Stimulated activated naive CD8-positive, alpha-beta T cell treated with anti-CD3 and anti-CD28 coated beads, Interleukin-15, Interleukin-2, amounts not matched to agents 100 ng/mL and 50 ng/mL, for 24 hours (primary cell): ENCODE measurements around the gene RNF227.
A peak's percentile ranks its signal among the peaks of the same experiment; 100 is the strongest.

Experiments used
- H3K27ac Mint-ChIP-seq: one replicate; pipeline ENCODE4 v1.8.0; 2021; ENCODE audit warnings: mild to moderate bottlenecking, mixed read lengths
- H3K27me3 Mint-ChIP-seq: one replicate; pipeline ENCODE4 v1.8.0; 2021; ENCODE audit warnings: mixed read lengths
- H3K36me3 Mint-ChIP-seq: one replicate; pipeline ENCODE4 v1.8.0; 2021; ENCODE audit warnings: low read depth, mixed read lengths
- H3K4me1 Mint-ChIP-seq: one replicate; pipeline ENCODE4 v1.8.0; 2021; ENCODE audit warnings: low read depth, mixed read lengths
- H3K4me3 Mint-ChIP-seq: one replicate; pipeline ENCODE4 v1.8.0; 2021; ENCODE audit warnings: mild to moderate bottlenecking, mixed read lengths
- H3K9me3 Mint-ChIP-seq: one replicate; pipeline ENCODE4 v1.8.0; 2021; ENCODE audit warnings: mixed read lengths

The RNF227 gene

DNA sequence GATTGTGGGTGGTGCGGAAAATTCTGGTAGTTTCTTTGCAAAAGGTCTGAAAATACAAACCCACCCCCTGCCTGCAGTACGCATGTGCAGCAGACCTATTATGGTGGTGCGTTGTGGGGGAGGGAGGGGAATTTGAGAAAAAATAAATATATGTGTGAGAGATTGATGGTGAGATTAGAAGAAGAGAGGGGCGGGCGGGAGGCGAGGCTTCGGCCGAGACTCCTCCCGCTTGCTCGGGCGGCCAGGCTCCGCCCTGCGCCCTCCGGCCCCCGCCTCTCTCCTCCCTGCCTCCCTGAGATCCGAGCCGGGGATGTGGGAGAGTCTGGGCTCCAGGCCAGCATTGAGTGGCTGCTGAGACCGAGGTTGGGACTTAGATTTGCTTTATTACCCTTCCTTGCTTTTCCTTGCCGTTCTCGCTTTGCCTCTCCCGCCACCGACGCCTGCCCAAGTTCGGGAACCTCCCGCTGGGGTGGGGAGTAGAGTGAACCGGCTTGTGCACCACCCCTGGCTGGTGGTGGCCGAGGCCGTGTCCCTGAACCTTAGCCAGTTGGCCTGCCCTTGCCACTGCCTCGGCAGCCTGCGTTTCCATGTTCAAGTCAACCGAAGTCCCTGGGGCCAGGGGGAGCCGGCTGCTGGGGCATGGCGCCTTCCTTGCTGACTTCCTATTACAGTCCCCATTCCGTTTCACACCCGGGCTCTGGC is 28.5 kb downstream of the RNF227 start:
- Mint-ChIP-seq H3K27ac (no peak overlapping the region), H3K4me3 (no peak overlapping the region), H3K36me3 (peaks cover 28% of the 10 kb centered on the region), H3K9me3 (no peaks in the 10 kb centered on the region), H3K4me1 (peaks cover 4% of the 10 kb centered on the region), H3K27me3 (no peaks in the 10 kb centered on the region)

DNA sequence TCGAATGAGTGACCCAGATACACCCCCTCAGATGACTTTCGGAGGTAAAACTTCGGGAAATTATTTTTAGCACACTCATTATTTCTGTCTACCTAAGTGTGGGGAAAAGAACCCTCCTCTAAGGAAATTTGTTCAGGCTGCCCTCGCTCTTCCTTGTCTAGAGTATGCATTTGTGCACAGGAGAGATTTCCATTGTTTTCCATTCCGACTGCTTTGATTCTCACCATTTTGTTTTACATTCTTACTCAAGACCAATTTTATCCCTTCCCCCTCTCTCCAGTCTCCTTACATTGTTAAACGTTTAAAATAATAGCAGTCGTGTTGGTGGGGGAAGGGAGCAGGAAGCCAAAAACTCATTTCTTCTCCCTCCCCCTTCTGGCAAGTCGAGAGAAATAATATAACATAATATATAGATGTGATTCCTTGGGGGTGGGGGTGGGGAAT is 29.0 kb downstream of the RNF227 start:
- Mint-ChIP-seq H3K4me3 (no peak overlapping the region), H3K4me1 (peaks cover 4% of the 10 kb centered on the region), H3K27ac (no peak overlapping the region), H3K27me3 (no peaks in the 10 kb centered on the region), H3K36me3 (peaks cover 26% of the 10 kb centered on the region), H3K9me3 (no peaks in the 10 kb centered on the region)

DNA sequence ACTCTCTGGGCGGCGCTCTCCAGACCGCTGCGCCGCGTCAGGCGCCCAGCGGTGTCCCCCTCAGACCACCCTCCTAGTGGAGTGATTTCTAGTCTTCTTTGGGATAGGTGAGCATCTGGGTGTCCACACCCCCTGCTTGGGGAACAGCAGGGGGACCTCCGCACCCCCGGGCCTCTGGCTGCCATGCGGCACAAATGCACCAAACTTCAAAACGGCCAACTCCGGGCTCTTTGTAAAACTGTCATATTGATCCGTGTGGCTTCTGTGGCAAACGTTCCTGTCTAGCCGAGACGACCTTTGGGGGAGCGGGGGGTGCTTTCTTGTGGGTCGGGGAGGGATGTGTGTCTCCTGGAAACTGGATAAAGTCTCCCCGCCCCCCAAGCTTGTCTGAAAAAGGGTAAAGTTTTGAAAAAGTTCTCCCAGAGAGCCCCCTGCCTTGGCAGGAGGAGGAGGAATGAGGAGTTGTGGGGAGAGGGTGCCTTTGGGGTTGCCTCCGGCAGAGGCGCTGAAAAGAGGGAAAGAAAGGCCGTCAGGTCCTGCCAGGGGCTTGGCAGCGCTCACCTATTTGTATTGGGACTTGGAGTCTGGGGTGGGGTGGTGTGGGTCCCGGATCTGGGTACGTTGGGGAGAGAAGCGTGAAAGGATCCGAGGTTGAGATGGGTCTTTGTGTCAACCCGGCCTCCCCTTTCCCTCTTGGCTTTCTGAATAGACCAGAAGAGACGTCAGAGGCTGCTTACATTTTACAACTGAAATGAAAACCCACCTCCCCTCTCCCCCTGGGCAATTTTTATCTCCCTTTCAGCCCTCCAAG is 29.7 kb downstream of the RNF227 start:
- Mint-ChIP-seq H3K9me3 (no peaks in the 10 kb centered on the region), H3K27me3 (no peaks in the 10 kb centered on the region), H3K4me3 (no peak overlapping the region), H3K36me3 (peaks cover 20% of the 10 kb centered on the region), H3K4me1 (peaks cover 4% of the 10 kb centered on the region), H3K27ac (no peak overlapping the region)

DNA sequence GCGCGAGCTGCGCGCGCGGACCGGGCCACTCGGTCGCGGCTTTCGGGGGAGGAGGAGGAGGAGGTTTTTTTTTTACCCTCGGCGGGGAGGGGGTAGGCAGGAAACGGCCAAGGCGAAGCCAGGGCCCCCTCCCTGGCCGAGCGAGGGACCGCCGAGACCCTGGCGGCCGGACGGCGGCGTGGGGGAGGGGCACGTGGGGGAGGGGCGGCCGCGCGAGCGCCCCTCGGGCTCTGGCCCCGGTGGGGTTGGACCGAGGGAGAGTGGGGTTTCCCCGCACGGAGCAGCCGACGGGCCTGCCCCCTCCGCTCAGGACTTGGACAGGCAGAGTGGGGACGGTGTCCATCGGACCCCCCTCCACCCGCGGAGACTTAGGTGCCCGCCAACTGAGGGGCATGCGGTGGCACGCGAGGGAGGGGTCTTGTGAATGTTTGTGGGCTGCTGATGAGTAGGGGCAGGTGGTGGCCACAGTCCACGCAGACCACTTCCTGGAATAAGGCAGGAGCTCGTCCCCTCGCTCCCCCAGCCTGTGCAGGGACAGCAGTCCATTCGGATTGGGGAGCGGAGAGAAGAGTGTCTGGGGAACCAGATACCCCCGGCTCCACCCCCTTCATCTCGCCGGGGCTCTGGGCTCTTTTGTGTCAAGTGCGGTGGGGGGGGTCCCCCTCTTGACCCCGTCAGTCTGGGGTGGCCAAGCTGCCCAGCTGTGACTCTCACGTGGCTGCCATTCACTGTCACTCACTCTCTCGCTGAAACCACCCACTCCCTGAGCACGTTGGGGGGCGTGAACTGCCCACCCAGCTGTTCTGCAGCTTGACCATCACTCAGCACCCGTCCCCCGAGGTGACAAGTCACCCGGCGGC is 30.5 kb downstream of the RNF227 start:
- Mint-ChIP-seq H3K27ac (no peak overlapping the region), H3K36me3 (peaks cover 11% of the 10 kb centered on the region), H3K4me3 (no peak overlapping the region), H3K27me3 (no peaks in the 10 kb centered on the region), H3K4me1 (peaks cover 3% of the 10 kb centered on the region), H3K9me3 (no peaks in the 10 kb centered on the region)

DNA sequence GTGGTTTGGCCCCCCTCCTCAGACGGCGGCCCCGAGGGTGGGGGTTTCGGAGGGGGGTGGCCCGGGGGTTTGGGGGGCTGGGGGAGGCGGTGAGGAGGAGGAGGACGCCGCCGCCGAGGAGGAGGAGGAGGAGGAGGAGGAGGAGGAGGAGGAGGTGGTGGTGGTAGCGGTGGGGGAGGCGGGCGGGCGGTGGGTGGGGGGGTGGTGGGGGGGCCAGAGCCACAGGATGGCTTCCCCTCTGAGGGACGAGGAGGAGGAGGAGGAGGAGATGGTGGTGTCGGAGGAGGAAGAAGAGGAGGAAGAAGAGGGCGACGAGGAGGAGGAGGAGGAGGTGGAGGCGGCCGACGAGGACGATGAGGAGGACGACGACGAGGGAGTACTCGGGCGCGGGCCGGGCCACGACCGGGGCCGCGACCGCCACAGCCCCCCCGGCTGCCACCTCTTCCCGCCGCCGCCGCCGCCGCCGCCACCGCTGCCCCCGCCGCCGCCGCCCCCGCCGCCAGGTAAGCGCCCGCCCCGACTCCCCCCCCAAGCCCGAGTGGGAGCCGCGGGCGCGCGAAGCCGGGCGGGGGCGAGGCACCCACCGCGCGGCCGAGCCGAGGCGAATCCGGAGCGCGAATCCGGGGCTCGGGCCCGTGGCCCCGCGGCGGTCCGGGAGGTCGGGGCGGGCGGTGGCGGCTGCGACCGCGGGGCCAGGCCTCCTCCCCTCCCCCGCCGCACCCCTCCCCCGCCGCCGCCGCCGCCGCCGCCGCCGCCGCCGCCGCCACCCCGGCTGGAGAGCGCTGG is 31.3 kb downstream of the RNF227 start:
- peak overlapping the region; percentile 83 for H3K27ac Mint-ChIP-seq
- no peaks in the 10 kb centered on the region for H3K9me3 Mint-ChIP-seq
- no peaks in the 10 kb centered on the region for H3K4me1 Mint-ChIP-seq
- H3K36me3 Mint-ChIP-seq, result peaks cover 5% of the 10 kb centered on the region
- H3K4me3 Mint-ChIP-seq, result peak overlapping the region; percentile 69
- no peaks in the 10 kb centered on the region for H3K27me3 Mint-ChIP-seq

DNA sequence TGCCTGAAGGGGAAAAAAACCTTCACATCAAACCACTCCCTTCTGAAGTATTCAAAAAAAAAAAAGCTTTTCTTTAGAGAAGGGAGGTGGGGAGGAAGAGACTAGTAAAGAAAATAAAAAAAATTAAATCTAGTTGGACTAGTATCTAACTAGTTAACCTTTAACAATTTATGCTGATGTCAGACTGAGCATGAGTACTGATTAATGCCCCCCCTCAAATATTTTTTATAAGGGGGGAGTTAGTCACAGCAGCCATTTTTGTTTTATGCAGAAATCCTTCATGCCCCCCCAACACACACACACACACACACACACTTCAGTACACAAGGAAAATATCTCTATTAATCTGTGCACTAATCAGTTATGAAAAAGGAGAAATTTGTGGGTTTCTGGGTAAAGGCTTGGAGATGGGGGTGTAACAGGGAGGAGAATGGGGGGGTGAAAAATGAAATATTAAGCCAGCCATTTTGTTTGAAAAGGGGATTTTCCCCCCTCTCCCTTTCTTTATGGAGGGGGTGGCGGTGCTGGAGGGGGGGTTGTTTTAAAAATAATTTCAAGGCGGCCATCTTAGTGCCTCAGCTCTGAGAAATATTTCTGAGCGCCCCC is 32.2 kb downstream of the RNF227 start:
- Mint-ChIP-seq H3K27me3 (no peaks in the 10 kb centered on the region), H3K27ac (peak overlapping the region; percentile 80), H3K4me3 (peak overlapping the region; percentile 74), H3K36me3 (no peaks in the 10 kb centered on the region), H3K4me1 (no peaks in the 10 kb centered on the region), H3K9me3 (no peaks in the 10 kb centered on the region)

DNA sequence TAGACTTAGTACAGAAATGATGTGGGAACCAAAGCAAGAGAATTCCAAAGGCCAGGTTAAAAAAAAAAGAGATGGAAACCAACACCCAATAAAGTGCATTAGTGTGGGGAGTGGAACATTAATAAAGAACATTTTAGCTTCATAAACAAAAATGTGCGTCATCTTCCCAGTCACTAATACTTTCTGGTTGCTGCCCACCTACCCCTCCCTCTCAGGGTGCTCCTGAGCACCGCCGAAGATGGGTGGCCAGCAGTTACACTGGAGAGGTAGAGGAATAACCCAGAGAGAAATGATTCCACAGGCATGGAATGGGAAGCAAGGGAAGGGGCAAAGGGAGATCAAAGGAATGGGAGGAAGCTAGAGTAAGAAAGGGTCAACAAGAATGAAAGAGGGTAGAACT is 33.5 kb downstream of the RNF227 start:
- Mint-ChIP-seq H3K36me3 (no peaks in the 10 kb centered on the region), H3K9me3 (no peaks in the 10 kb centered on the region), H3K27ac (no peak overlapping the region), H3K4me3 (no peak overlapping the region), H3K4me1 (no peaks in the 10 kb centered on the region), H3K27me3 (no peaks in the 10 kb centered on the region)

DNA sequence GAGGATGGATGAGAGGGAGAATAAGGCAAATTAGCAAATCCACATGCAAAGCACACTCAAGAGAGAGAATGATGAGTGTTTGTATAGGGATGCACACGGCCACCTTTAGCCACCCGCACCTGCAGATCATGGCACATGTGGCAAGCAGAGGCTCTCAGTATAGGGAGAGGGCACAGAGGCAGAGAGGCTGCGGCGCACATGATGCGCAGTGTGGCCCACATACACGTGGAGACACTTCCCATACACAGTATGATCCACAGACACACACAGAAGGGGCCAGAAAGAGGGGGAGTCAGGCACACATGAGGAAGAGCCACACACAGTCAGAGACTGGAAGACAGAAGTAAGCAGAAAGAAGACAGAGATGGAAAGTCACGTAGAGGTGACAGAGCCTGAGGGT is 34.0 kb downstream of the RNF227 start:
- no peaks in the 10 kb centered on the region for H3K36me3 Mint-ChIP-seq
- no peak overlapping the region for H3K4me3 Mint-ChIP-seq
- H3K9me3 Mint-ChIP-seq, result no peaks in the 10 kb centered on the region
- no peak overlapping the region for H3K27ac Mint-ChIP-seq
- H3K4me1 Mint-ChIP-seq, result no peaks in the 10 kb centered on the region
- H3K27me3 Mint-ChIP-seq, result no peaks in the 10 kb centered on the region

DNA sequence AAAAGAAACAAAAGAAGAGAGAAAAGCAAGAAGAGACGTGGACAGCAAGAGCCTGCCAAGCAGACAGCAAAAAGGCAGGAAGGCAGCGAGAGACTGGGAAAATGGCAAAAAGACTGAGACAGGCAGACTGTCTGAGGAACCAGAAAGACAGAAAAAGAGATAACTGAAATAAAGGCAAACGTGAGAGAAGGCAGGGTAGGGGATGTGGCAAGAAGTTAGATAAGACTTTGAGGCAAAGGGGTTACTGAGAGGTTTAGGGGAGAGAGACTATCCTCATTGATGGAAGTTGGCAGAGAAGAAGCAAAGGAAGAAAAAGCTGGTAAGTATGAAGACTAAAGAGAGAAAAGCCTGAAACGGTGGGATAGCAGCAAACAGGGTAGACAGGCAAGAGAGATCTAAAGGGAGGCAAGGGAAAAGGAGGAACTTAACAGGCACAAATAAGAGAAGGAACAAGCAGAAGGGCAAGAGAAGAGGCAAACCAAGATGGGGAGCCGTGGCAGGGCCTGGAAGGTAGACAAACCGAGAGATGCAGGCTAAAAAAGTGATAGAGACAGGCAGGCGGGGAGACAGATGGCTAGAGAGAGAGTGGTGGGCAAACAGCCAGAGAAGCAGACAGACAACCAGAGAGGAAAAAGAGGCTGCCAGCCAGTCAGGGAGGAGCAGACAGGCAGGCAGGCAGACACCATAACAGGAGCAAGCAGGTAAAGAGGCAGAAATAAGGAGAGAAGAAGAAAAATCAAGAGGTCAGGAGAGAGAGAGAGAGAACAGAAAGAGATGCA is 34.6 kb downstream of the RNF227 start:
- Mint-ChIP-seq H3K36me3 (peaks cover under 1% of the 10 kb centered on the region), H3K27me3 (no peaks in the 10 kb centered on the region), H3K9me3 (no peaks in the 10 kb centered on the region), H3K4me3 (no peak overlapping the region), H3K4me1 (peaks cover under 1% of the 10 kb centered on the region), H3K27ac (no peak overlapping the region)

DNA sequence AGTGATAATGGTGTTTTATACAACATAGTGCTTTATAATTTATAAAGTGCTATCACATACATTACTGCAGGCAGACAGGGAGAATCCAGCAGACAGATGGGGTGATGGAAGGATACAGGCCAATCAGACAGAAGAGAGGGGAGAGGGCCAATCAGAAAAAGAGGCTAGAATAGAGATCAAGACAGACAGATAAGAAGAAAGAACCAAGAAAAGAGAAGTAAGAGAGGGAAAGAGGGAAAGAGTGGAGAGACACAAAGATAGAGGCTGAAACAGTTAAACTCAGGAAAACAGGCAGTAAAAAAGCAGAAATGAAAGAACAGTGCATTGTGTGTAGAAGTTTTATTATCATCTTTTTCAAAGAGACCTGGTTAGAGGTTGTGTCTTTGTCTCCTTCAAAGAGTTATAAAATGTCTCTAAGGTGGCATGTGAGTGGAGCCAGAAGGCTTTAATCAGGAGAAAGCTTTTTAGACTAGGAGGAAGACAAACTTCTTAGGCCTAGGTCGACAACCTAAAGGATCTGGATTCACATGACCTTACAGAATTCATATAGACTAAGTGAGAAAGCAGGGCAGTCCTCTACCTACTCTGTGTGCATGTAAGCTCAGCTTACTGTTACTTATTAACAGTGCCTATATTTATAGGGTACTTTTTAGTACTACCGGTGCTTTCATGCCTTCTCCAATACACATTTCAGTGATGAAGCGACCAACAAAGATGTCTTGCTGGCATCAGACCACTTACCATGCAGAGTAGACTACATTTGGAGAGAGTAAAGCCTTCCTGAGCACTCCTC is 35.8 kb downstream of the RNF227 start:
- Mint-ChIP-seq H3K27ac (no peak overlapping the region), H3K4me3 (no peak overlapping the region), H3K27me3 (no peaks in the 10 kb centered on the region), H3K9me3 (no peaks in the 10 kb centered on the region), H3K36me3 (peaks cover 11% of the 10 kb centered on the region), H3K4me1 (peaks cover 4% of the 10 kb centered on the region)

DNA sequence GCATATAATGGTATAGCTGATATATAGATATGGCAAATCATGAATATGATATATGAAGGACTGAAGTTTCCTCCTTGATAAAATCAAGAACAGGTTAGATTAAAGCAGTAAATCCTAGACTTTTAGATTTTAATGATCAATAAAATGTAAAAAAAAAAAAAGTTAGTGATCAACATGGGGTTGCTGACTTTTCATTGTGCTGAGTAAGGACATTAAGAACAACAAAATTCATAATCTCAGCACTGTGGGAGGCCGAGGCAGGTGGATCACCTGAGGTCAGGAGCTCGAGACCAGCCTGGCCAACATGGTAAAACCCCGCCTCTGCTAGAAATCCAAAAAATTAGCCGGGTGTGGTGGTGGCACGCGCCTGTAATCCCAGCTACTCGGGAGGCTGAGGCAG is 37.9 kb downstream of the RNF227 start:
- no peak overlapping the region for H3K4me3 Mint-ChIP-seq
- no peaks in the 10 kb centered on the region for H3K27me3 Mint-ChIP-seq
- H3K9me3 Mint-ChIP-seq, result no peaks in the 10 kb centered on the region
- no peak overlapping the region for H3K27ac Mint-ChIP-seq
- H3K4me1 Mint-ChIP-seq, result peaks cover 4% of the 10 kb centered on the region
- H3K36me3 Mint-ChIP-seq, result peaks cover 17% of the 10 kb centered on the region

DNA sequence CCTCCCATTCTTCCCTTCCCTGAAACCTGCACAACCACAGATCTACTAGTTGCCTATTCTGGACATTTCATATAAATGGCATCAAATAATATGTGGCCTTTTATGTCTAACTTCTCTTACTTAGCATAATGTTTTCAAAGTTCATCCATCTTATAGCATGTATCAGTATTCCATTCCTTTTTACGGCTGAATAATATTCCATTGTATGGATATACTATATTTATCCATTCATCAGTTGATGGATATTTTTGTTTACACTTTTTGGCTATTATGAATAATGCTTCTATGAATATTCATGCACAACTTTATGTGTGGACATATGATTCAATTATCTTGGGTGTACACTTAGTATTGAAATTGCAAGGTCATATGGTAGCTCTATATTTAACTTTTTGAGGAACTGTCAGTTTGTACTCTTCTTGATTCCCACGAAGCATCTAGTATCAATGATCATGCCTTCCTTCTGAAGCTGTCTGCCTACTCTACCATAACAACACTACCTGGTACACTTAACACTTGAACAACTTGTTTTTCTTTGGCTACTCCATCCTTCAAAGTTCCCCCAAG is 40.2 kb downstream of the RNF227 start:
- no peaks in the 10 kb centered on the region for H3K27me3 Mint-ChIP-seq
- H3K9me3 Mint-ChIP-seq, result no peaks in the 10 kb centered on the region
- H3K4me3 Mint-ChIP-seq, result no peak overlapping the region
- H3K4me1 Mint-ChIP-seq, result peaks cover 4% of the 10 kb centered on the region
- H3K27ac Mint-ChIP-seq, result no peak overlapping the region
- H3K36me3 Mint-ChIP-seq, result peaks cover 25% of the 10 kb centered on the region

DNA sequence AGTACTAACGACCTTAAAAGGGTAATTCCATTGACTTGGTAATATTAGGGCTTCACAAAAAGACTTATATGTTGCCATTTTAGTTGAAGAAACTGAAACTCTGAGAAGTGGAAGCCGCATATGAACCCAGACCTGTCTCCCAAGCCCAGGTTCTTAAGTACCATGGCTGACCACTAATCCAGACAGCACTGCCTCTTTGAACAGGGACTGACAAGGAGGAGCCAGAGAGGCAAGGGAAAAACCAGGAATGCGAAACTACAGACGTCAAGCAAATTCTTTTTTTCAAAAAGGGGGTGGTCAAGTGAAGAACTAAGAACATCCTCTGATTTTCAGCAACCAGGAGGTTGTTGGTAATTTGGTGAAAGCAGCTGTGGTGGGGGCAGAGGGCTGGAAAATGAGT is 43.0 kb downstream of the RNF227 start:
- no peak overlapping the region for H3K4me3 Mint-ChIP-seq

More for the DNA sequence above, 43.0 kb downstream of the RNF227 start:
- H3K27ac Mint-ChIP-seq, result no peak overlapping the region
- no peaks in the 10 kb centered on the region for H3K9me3 Mint-ChIP-seq
- peaks cover 14% of the 10 kb centered on the region for H3K4me1 Mint-ChIP-seq
- no peaks in the 10 kb centered on the region for H3K27me3 Mint-ChIP-seq
- H3K36me3 Mint-ChIP-seq, result peaks cover 26% of the 10 kb centered on the region
